IMR-90 (cell line): ENCODE measurements around the gene EPS8.

Source experiments
- CHD1 ChIP-seq: IDR thresholded peaks from 2 replicates; pipeline ENCODE4 v1.6.1; 2012; ENCODE audit warnings: low read depth, low read length, improper control_type of control experiment
- CTCF ChIP-seq: conservative IDR thresholded peaks from 2 replicates; pipeline ENCODE4 v1.5.1; 2012; ENCODE audit warnings: mild to moderate bottlenecking, low read depth, low read length, improper control_type of control experiment
- RAD21 ChIP-seq: IDR thresholded peaks from 2 replicates; pipeline ENCODE4 v1.6.1; 2012; ENCODE audit warnings: low read length, improper control_type of control experiment
- SMC3 ChIP-seq: fragments of 150-350 bp; IDR thresholded peaks from 2 replicates; pipeline ENCODE4 v1.6.1; 2016; ENCODE audit warnings: low read depth, mild to moderate bottlenecking, antibody characterized with exemption, low read length, moderate library complexity

- TF ChIP-seq CHD1 (no peak), CTCF (no peak), SMC3 (no peak), RAD21 (no peak)
These were observed 9.3 kb downstream of the EPS8 start for GRCh38 chr12:15779925-15780324.
